Measurements from ENCODE around the gene ATP6V0C. TPM values are rescaled to one million over a fixed set of nuclear protein-coding genes. Genes with fewer than 3 reads are reported as not detected.

The ATP6V0C gene
- total and polyA plus RNA-seq, 2 of the 13 experiments (the other 11 are each of a cell fraction or from before 2014, with no cell fraction given), result 10.4 to 20.1 TPM

DNA sequence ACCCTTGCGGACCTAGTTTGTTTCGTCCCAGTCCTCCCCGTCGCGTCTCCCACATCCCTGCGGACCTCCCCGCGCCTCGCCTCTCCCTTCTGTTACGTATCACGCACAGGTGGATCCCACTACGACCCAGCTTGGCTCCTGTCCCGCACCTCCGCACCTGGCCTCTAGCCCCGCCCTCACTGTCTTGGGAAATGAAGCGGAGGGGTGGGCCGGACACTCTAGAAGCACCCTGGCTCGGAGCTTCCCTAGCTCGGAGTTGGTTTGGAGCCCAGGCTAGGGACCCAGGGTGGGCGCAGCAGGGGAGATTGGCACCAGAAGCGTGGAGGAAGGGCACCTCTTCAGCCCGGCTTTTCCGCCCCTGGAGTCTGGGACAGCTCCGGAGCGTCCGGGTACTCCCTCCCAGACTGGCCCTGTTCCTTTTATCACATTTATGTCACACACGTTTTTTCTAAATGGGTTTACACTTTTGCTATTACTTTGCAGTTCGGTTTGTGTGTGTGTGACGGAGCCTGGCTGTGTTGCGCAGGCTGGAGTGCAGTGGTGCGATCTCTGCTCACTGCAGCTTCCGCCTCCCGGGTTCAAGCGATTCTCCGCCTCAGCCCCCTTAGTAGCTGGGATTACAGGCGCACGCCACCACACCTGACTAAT, 18.9 kb downstream of the ATP6V0C start (continued):
- TF ChIP-seq ZNF44 (CRISPR knock-in tag; IDR thresholded peaks at IDR 0.05) (no peak), AGO1 (IDR thresholded peaks at IDR 0.05; ENCODE audit: low read depth, low read length, poor library complexity, severe bottlenecking) (peak; percentile 99), ZBTB26 (CRISPR knock-in tag; IDR thresholded peaks at IDR 0.05; ENCODE audit: borderline replicate concordance) (0 out of 2 replicates have a peak, but pooled peaks have one; percentile 17), GABPB1 (CRISPR knock-in tag; IDR thresholded peaks at IDR 0.05) (peak; percentile 36; the same call in 1 of the 2 replicates), TP53 (CRISPR knock-in tag; conservative IDR thresholded peaks at IDR 0.05) (no peak), KAT8 (CRISPR knock-in tag; IDR thresholded peaks at IDR 0.05) (no peak), ZNF619 (CRISPR knock-in tag; IDR thresholded peaks at IDR 0.05) (peak; percentile 51; the same call in 1 of the 2 replicates), ZNF414 (CRISPR knock-in tag; IDR thresholded peaks at IDR 0.05) (0 out of 2 replicates have a peak, but pooled peaks have one; percentile 15), ZBTB1 (CRISPR knock-in tag; IDR thresholded peaks at IDR 0.05; ENCODE audit: borderline replicate concordance) (peak; percentile 59; the same call in 1 of the 2 replicates), HDAC6 (IDR thresholded peaks at IDR 0.05; ENCODE audit: low read depth, low read length) (no peak), REL (CRISPR knock-in tag; conservative IDR thresholded peaks at IDR 0.05) (no peak), ZNF407 (CRISPR knock-in tag; IDR thresholded peaks at IDR 0.05; ENCODE audit: not compliant biosample characterization) (no peak)
- TF ChIP-seq, protein P1, sequence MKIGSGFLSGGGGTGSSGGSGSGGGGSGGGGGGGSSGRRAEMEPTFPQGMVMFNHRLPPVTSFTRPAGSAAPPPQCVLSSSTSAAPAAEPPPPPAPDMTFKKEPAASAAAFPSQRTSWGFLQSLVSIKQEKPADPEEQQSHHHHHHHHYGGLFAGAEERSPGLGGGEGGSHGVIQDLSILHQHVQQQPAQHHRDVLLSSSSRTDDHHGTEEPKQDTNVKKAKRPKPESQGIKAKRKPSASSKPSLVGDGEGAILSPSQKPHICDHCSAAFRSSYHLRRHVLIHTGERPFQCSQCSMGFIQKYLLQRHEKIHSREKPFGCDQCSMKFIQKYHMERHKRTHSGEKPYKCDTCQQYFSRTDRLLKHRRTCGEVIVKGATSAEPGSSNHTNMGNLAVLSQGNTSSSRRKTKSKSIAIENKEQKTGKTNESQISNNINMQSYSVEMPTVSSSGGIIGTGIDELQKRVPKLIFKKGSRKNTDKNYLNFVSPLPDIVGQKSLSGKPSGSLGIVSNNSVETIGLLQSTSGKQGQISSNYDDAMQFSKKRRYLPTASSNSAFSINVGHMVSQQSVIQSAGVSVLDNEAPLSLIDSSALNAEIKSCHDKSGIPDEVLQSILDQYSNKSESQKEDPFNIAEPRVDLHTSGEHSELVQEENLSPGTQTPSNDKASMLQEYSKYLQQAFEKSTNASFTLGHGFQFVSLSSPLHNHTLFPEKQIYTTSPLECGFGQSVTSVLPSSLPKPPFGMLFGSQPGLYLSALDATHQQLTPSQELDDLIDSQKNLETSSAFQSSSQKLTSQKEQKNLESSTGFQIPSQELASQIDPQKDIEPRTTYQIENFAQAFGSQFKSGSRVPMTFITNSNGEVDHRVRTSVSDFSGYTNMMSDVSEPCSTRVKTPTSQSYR (CRISPR knock-in tag; IDR thresholded peaks at IDR 0.05; ENCODE audit: borderline replicate concordance), result no peak
